NCI-H2196 treated with DMSO at 0.1 percent for 48 hours (cell line): Measurements from ENCODE around the gene TES.
"Not testable (repeated sequence)": the region's sequence is repeated elsewhere in the genome, so short reads cannot be mapped to it uniquely, and the experiment has no call there.

ENCODE experiments used
- DNase-seq: peaks from one replicate; lab custom pipeline; 2025; ENCODE audit not compliant: unreplicated experiment; lab: John Stamatoyannopoulos, UW

The TES gene

GRCh38 chr7:116280803-116281202, 70.5 kb downstream of the TES start:
- DNase-seq, result no peak

GRCh38 chr7:116283595-116284204, 73.4 kb downstream of the TES start:
- DNase-seq, result no peak

- DNase-seq, result no peak
Observed at GRCh38 chr7:116284390-116284789, 74.1 kb downstream of the TES start.

GRCh38 chr7:116285252-116285651, 74.9 kb downstream of the TES start:
- DNase-seq, result no peak

- no peak for DNase-seq
Observed at GRCh38 chr7:116290740-116291139, 80.4 kb downstream of the TES start.

GRCh38 chr7:116291937-116292336, 81.6 kb downstream of the TES start:
- DNase-seq, result no peak

GRCh38 chr7:116292381-116292780, 82.0 kb downstream of the TES start:
- no peak for DNase-seq

- DNase-seq, result no peak
Observed at GRCh38 chr7:116293139-116293538, 82.8 kb downstream of the TES start.

GRCh38 chr7:116293633-116294032, 83.3 kb downstream of the TES start:
- no peak for DNase-seq

- DNase-seq, result not testable (repeated sequence)
Observed at GRCh38 chr7:116295903-116296302, 85.6 kb downstream of the TES start.

- DNase-seq, result no peak
Observed at GRCh38 chr7:116298055-116298454, 87.7 kb downstream of the TES start.

GRCh38 chr7:116298576-116298975, 88.2 kb downstream of the TES start:
- DNase-seq, result no peak

- no peak for DNase-seq
Observed at GRCh38 chr7:116305485-116306408, 95.4 kb downstream of the TES start.

GRCh38 chr7:116306409-116307048, 96.2 kb downstream of the TES start:
- no peak for DNase-seq

- DNase-seq, result no peak
Observed at GRCh38 chr7:116307253-116307652, 96.9 kb downstream of the TES start.
